Measurements from ENCODE around the gene MAGEA4. TPM values are rescaled to one million over a fixed set of nuclear protein-coding genes. Genes with fewer than 3 reads are reported as not detected.

MAGEA4 gene
- total and polyA plus RNA-seq, 2 donors from 2014 or later = not detected

GRCh38 chrX:151875270-151876026, 37.2 kb upstream of the MAGEA4 start:
- Histone ChIP-seq H3K4me3 (ENCODE audit: low read length in 3 of 3) (no peak overlapping the region), H3K36me3 (ENCODE audit: control insufficient read depth in 2 of 3, insufficient read depth in 3 of 3, low read length in 3 of 3) (no peaks in the 10 kb centered on the region), H3K27ac (ENCODE audit: low read depth in 2 of 2, low read length in 2 of 2) (no peak overlapping the region), H3K9ac (ENCODE audit: low read length in 3 of 3) (no peak overlapping the region), H3K27me3 (ENCODE audit: control insufficient read depth, insufficient read depth, low read length) (no peaks in the 10 kb centered on the region), H3K4me1 (ENCODE audit: control insufficient read depth in 2 of 3, insufficient read depth in 2 of 3, low read depth in 1 of 3, low read length in 3 of 3) (no peaks in the 10 kb centered on the region), H3K9me3 (ENCODE audit: control insufficient read depth in 2 of 3, insufficient read depth in 1 of 3, low read length in 3 of 3) (no peaks in the 10 kb centered on the region)
- intact Hi-C loops (cut with DNase I) = no loop called here
- no peak for TF ChIP-seq CTCF (IDR thresholded peaks at IDR 0.05; ENCODE audit: borderline replicate concordance, extremely low read depth, insufficient read depth)
- FAIRE-seq (no peak), DNase-seq (no peak)

DNA sequence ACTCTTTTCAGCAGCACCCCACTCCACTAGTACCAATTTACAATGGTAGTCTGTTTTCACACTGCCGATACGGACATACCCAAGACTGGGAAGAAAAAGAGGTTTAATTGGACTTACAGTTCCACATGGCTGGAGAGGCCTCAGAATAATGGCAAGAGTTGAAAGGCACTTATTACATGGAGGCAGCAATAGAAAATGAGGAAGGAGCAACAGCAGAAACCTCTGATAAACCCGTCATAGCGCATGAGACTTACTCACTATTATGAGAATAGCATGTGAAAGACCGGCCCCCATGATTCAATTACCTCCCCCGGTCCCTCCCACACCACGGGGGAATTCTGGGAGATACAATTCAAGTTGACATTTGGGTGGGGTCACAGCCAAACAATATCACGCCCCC, 34.1 kb upstream of the MAGEA4 start:
- no peaks in the 10 kb centered on the region for H3K27me3 ChIP-seq (ENCODE audit: control insufficient read depth, insufficient read depth, low read length)
- H3K36me3 ChIP-seq (ENCODE audit: control insufficient read depth in 2 of 3, insufficient read depth in 3 of 3, low read length in 3 of 3) = no peaks in the 10 kb centered on the region
- intact Hi-C loops (cut with DNase I) = no loop called here
- no peak overlapping the region for H3K9ac ChIP-seq (ENCODE audit: low read length in 3 of 3)
- TF ChIP-seq CTCF (IDR thresholded peaks at IDR 0.05; ENCODE audit: borderline replicate concordance, extremely low read depth, insufficient read depth) = no peak
- no peak overlapping the region for H3K4me3 ChIP-seq (ENCODE audit: low read length in 3 of 3)
- DNase-seq (peak in 1 of 5 donors; percentile 34), FAIRE-seq (no peak)
- H3K4me1 ChIP-seq (ENCODE audit: control insufficient read depth in 2 of 3, insufficient read depth in 2 of 3, low read depth in 1 of 3, low read length in 3 of 3) = no peaks in the 10 kb centered on the region
- no peak overlapping the region for H3K27ac ChIP-seq (ENCODE audit: low read depth in 2 of 2, low read length in 2 of 2)
- H3K9me3 ChIP-seq (ENCODE audit: control insufficient read depth in 2 of 3, insufficient read depth in 1 of 3, low read length in 3 of 3) = no peaks in the 10 kb centered on the region

GRCh38 chrX:151879856-151880255, 32.8 kb upstream of the MAGEA4 start:
- no peak for TF ChIP-seq CTCF (IDR thresholded peaks at IDR 0.05; ENCODE audit: borderline replicate concordance, extremely low read depth, insufficient read depth)
- no peak for FAIRE-seq
- intact Hi-C loops (cut with DNase I) = no loop called here

More at GRCh38 chrX:151879856-151880255, 32.8 kb upstream of the MAGEA4 start:
- Histone ChIP-seq H3K4me3 (ENCODE audit: low read length in 3 of 3) (no peak overlapping the region), H3K9ac (ENCODE audit: low read length in 3 of 3) (no peak overlapping the region), H3K36me3 (ENCODE audit: control insufficient read depth in 2 of 3, insufficient read depth in 3 of 3, low read length in 3 of 3) (no peaks in the 10 kb centered on the region), H3K9me3 (ENCODE audit: control insufficient read depth in 2 of 3, insufficient read depth in 1 of 3, low read length in 3 of 3) (no peaks in the 10 kb centered on the region), H3K27ac (ENCODE audit: low read depth in 2 of 2, low read length in 2 of 2) (no peak overlapping the region), H3K27me3 (ENCODE audit: control insufficient read depth, insufficient read depth, low read length) (no peaks in the 10 kb centered on the region), H3K4me1 (ENCODE audit: control insufficient read depth in 2 of 3, insufficient read depth in 2 of 3, low read depth in 1 of 3, low read length in 3 of 3) (no peaks in the 10 kb centered on the region)
- DNase-seq = no peak
